Ammon's horn (tissue), 1 donor: ENCODE results near the gene IL20RA.
"Not testable (repeated sequence)": the region's sequence is repeated elsewhere in the genome, so short reads cannot be mapped to it uniquely, and the experiment has no call there.

ENCODE experiments used
- DNase-seq: peaks from one replicate; pipeline ENCODE4 v3.0.0-alpha.2; 2016; ENCODE audit warnings: low spot score

The IL20RA gene

DNA sequence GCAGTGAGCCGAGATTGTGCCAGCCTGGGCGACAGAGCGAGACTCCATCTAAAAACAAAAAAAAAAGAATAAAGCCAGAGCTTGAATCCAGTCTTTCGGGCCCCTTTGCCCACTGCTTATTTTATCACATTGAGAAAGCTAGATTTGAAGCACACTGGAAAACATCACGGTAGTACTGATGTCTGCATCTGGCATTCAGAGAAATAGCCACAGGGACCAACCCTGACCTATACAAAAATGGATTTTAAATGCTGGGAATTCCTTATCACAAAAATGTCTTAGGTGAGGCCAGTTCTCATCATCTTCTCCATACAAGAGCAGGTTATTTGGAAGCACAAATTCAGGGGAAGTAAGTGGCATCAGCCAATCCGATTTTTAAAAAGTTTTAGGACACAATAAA, 73.2 kb downstream of the IL20RA start:
- DNase-seq = no peak

DNA sequence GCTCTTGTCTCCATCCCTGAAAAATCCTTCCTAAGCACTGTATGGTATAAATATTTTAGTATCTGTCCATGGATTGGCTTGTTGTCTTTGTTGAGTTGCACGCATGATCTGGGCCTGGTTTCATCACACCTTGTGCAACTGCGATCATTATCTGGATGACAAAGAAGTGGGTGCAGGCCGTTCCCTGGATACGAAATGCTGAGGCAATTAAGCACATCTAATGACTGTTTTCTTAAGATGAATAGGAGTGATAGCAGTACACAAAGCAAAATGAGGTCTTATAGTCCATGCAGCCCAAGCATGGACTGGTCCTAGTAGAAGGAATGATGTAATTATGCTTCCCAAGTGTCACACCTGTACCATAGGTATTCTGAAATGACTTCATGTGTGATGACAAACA, 74.8 kb downstream of the IL20RA start:
- no peak for DNase-seq

DNA sequence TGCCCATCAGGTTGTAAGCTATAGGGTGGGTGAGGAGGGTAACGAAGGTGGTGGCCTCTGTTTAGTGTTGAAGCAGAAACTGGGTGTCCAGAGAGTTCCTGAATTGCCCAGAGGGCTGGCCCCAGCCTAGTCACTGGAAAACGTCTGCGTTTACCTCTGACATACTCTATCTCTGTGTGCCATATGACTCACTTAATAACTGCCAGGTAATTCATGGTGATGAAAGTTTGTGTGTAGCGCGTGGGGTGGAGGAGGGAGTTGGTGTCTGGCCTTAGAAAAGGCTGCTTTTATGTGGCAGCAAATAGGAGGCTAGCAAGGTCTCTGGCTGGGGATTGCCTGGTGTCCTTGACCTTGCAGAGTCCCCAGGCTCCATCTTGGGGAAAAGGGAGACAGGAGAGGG, 75.3 kb downstream of the IL20RA start:
- DNase-seq = no peak

GRCh38 chr6:136968837-136969236, 75.9 kb downstream of the IL20RA start:
- no peak for DNase-seq

DNA sequence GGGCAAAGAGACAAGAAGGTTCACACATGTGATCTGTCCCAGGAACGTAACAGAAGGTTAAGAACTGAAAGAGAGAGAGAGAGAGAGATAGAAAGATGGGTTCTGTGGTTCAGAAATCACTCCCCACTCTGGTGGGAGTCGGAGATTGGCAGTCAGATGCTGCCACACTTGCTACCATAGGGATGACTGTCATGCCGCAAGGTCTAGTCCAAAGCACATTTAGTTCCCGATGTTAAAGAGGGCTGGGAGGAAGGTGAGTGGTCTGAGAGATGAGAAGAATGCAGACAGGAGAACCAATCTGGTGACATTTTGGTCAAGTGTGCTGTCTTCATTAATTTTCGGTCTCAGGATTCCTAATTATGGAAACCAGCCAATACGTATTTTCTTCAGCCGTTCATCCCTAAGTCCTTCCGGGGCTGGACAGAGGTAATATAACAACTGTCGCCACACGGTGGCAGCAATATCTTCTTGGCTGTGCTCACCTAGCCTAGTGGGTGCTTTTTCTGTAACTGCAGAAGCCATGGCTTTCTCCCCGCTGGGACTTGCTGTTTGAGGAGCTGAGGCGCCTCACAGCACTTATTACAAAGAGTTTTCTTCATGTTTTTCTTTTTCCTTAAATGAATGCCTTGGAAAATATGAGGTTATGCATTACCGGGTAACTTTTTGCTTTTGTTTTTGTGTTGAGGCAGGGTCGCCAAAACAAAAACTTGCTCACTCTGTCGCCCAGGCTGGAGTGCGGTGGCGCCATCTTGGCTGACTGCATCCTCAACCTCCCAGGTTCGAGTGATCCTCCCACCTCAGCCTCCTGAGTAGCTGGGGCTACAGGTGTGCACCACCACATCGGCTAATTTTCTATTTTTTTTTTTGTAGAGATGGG, 76.7 kb downstream of the IL20RA start:
- peak; percentile 83 for DNase-seq

- no peak for DNase-seq
Observed at GRCh38 chr6:136964398-136964797, 80.4 kb downstream of the IL20RA start.

GRCh38 chr6:136963259-136963658, 81.5 kb downstream of the IL20RA start:
- no peak for DNase-seq

- DNase-seq = peak; percentile 45
Observed at GRCh38 chr6:136962661-136963060, 82.1 kb downstream of the IL20RA start.

DNA sequence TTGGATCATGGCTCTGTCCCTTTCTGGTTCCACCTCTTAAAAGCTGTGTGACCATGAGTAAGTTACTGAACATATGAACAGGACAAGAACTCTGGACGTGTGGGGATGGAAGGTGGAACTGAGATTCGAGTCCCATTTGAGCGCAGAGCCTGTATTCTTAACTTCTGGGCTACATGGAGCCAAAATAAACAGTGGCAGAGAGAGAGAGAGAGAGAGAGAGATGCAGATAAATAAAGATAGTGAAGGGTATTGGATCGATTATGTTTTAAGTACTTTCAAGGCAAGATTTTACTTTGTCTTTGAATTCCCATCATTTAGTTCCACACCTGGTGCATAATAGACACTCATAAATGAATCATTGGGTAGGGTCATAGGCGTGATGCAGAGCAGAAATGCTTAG, 82.9 kb downstream of the IL20RA start:
- no peak for DNase-seq

GRCh38 chr6:136960781-136961180, 84.0 kb downstream of the IL20RA start:
- no peak for DNase-seq

GRCh38 chr6:136959935-136960334, 84.8 kb downstream of the IL20RA start:
- not testable (repeated sequence) for DNase-seq

DNA sequence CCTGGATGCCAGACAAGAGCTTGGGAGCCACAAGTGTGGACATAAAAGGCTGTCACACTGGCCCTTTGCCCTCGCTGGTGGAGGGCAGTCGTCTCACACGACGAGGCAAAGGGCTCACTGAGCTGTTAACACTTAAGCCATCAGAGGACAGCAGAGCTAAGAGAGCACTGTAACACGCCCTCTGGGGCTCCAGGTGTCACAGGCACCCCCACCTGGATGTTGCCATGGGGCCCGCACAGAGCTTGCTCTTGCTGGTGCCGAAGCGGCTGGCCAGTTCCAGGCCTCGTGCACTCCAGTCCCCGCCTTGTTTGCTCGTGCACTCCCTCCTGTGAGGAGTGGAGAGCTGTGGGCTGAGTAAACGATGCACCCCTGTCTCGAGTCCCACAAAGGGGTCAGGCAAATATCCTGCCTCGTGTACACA, 85.3 kb downstream of the IL20RA start:
- no peak for DNase-seq

GRCh38 chr6:136958168-136958567, 86.6 kb downstream of the IL20RA start:
- DNase-seq = no peak

DNA sequence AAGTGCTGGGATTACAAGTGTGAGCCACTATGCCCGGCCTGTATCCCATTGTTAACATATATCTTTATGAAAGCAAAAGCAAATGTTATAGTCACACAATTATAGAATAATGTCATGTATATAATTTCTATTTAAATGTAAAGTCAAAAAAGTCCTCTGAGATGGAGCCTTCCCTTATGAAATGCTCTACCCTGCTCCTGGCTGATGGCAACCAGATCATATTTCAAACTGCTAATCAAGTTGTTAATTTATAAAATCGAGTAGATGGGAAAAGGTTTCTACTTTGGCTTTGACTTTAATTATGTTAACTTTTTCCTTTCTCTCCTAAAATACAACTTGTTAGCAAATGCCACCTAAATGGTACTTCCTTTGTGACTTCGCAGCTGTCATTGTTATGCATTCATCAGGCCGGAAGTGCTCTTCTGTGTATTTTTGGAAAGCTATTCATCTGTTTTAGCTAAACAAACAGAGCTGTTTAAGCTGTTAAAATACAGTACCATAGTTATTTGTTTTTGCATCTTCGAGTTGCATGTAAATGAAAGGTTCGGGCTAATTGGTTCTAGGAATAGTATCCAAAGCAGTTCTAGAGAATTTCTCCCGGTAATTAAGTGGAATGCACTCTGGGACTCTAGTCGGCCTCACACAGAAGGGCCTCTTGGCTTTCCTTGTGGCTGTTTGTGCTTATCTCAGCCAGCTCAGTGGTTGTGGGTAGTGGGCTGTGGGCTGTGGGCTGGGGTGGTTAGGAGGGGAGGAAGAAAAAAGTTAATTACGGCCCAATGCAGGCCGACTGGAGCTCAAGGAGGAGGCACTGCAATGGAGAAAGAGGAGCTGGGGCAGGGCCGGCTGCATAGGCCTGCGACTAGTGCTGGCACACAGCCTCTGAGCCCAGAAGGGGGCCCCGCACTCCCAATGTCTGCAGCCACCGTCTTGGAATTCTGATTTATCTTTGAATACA, 87.9 kb downstream of the IL20RA start:
- no peak for DNase-seq

DNA sequence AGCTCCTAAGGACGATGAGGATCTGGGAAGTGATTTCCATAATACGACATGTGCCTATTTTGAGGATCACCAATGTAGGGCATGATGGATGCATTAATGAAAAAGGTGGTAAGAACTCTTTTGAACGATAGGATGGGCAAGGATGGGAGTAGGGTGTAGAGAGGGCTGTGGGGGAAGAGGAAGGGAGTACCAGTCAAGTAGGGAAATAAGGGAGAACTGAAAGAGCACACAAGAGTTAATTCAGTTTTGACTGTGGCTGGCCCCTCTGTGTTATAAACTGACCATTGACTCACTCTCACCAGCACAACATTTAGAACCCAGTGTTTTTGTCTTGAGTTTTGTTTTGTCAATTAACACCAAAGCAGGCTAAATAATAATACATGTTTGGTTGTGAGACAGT, 89.6 kb downstream of the IL20RA start:
- no peak for DNase-seq

DNA sequence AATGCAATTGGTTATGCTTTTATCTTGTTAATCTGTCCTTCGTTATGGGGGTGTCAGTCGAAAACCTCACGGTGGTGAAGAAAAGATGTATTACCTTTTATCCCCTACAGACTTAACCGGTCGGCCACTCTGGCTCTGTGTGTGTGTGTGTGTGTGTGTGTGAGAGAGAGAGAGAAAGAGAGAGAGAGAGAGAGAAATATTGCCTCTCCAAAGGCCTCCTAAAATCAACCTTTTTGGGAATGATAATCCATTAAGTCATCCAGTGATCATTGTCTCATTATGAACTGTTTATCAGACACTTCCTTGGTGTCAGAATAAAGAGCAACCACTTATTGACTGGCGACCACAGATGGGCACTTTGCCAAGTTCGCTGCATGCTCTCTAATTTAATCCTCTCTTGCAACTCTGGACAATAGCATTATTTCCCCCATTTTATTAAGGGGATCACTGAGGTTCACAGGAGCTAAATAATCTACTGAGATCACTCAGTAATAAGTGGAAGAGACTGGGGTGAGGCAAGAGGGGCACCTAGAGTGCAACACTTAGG, 92.0 kb downstream of the IL20RA start:
- no peak for DNase-seq

DNA sequence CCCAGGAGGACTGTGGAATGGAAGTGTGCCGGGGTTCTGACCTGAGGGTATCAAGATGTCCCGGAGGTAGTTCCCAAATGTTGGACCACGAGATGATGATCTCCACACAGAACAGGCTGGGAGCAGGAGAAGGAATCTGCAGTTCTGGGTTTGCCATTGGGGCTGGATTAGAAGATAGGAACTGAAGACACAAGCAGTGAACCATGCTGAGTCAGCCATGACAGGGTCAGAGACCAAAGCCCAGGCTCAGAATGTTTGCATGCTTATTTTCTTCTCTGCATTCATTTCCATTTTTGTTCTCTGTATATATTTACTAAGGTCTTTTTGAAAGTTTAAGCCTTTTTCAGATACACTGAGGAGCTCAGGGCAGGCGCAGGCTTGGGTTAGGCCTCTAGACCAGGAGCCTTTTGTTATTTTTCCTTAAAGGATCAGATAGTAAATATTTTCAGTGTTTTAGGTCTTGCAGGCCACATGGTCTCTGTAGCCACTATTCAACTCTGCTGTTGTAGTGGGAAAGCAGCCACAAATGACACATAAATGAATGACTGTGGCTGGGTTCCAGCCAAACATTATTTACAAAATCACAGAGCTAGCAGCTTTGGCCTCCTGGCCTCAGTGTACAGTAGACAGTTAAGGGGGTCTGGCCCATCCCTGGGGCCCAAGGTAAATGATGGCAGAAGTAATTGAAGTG, 94.2 kb downstream of the IL20RA start:
- DNase-seq = no peak
